Measurements from ENCODE around the gene ARAF.
A peak's percentile ranks its signal among the peaks of the same experiment; 100 is the strongest.
"Not testable (repeated sequence)": the region's sequence is repeated elsewhere in the genome, so short reads cannot be mapped to it uniquely, and the experiment has no call there.

ARAF gene

GRCh38 chrX:47586043-47586787, 25.2 kb downstream of the ARAF start:
- no peak for DNase-seq

DNA sequence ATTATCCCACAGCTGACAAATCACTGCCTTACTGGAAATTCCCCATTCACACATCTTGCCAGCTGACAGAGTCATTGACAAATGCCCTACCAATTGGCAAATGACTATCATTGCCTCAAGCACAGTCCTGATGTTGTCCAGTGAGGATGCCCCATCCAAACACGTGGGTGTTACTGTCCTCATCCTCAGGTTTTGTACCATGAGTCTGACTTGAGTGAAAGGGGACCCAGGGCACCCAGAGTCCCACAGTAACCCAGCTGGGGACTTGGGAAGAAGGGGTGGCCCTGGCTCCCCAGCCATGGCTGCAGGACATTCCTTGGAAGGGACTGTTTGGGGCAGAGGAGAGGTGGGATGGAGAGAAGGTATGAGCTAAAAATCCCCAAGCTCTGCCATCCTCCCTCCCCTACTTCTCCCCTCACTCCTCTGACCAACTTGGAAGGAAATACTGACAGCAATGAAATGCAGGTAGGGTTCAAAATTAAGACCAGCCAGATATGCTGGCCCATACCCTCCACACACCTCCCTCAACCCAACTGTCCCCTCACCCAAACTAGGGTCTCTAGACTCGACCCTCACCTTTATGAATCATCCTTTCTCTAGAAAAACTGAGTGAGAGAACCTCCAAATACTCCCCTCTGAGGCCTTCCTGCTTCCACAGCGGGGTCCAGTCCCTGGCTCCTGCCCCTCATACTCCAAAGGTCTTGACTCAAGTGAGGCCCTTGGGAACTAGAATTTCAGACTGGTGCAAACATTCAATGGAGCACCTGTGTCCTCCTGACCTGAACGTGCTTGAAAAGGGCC, 26.3 kb downstream of the ARAF start:
- no peak for DNase-seq

GRCh38 chrX:47587906-47588735, 27.1 kb downstream of the ARAF start:
- no peak for DNase-seq

GRCh38 chrX:47590984-47591383, 30.0 kb downstream of the ARAF start:
- no peak for DNase-seq

GRCh38 chrX:47593522-47593921, 32.5 kb downstream of the ARAF start:
- no peak for DNase-seq

- DNase-seq = no peak
Observed at GRCh38 chrX:47595716-47596251, 34.8 kb downstream of the ARAF start.

- DNase-seq = no peak
Observed at GRCh38 chrX:47596256-47596655, 35.3 kb downstream of the ARAF start.

DNA sequence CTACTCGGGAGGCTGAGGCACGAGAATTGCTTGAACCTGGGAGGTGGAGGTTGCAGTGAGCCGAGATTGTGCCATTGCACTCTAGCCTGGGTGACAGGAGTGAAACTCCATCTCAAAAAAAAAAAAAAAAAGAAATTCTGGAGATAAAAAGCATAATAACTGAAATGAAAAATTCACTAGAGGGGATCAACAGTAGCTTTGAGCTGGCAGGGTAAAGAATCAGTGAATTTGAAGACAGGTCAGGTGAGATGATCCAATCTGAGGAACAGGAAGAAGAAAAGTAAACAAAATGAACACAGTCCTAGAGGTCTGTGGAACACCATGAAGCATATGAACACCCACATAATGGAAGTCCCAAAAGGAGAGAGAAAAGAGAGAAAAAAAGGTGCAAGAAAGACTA, 36.2 kb downstream of the ARAF start:
- no peak for DNase-seq

- not testable (repeated sequence) for DNase-seq
Observed at GRCh38 chrX:47603125-47603524, 42.1 kb downstream of the ARAF start.

- no peak for DNase-seq
Observed at GRCh38 chrX:47605024-47605423, 44.0 kb downstream of the ARAF start.

GRCh38 chrX:47607091-47607490, 46.1 kb downstream of the ARAF start:
- no peak for DNase-seq

GRCh38 chrX:47608130-47608810, 47.3 kb downstream of the ARAF start:
- DNase-seq = no peak

- DNase-seq = no peak
Observed at GRCh38 chrX:47610511-47610910, 49.5 kb downstream of the ARAF start.

DNA sequence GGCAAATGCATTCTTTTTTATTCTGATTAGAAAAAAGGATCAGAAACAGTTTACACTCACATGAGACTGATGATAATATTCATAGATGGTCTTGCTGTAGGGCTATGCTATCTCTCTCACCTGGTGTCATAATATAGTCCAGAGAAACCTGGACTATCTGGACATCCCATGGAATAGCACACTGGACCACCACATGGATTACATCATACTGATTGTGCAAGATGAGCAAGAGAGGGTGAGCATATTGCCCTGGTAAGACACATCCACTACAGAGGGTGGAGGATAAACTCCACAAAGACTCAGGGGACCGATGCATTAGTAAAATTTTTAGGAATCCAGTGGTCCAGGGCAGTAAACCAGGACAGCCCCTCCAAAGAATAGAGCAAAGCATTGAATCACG, 50.5 kb downstream of the ARAF start:
- DNase-seq = no peak

GRCh38 chrX:47611926-47612325, 50.9 kb downstream of the ARAF start:
- no peak for DNase-seq

DNA sequence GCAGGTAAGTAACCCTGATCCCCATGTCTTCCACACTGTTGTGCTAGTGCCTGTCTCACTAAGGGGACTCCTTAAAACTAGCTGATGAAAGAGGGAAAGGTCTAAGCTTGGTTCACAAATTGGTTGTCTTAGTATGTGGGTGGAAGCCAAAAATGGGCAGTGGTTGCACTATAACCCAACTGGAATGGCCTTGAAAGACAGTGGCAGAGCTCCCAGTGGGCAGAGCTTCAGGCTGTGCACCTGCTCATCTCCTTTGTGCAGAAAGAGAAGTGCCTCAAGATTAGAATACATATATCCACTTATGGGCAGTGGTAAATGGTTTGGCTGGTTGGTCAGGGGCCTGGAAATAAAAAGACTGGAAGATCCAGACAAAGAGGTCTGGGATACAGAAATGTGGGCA, 51.4 kb downstream of the ARAF start:
- DNase-seq = no peak

DNA sequence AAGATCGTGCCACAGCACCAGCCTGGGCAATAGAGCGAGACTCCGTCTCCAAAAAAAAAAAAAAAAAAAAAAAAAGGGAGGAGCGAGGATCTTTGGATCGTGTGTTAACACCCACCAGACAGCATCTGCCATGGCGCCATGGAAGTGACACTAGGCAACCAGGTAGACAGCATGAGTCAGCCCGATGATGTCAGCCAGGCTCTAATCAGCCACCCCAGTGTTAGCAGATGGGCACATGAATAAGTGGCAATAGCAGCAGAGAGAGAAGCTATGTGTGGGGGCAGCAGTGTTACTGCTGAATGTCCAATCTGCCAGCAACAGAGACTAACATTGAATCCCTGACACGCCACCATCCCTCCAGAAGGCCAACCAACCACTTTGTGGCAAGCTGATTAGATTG, 52.1 kb downstream of the ARAF start:
- DNase-seq = no peak

DNA sequence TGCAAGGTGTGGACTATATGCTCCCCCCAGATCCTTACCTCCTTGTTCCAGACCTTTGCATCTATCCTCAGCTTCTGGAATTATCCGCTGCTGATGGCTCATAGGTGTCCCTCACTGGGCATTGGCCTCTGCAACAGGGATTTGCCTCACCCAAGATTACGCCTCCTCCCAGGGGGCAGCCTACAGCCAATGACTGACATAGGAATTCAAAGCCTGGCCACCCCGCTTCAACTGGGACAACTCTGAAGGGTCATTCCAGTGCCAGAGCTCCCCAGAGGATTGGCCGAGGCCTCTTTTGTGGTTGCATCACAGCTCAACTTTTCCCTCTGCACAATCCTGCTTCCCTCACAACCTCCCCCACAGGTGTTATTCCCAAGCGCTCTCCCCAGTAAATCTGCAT, 53.6 kb downstream of the ARAF start:
- DNase-seq = no peak

DNA sequence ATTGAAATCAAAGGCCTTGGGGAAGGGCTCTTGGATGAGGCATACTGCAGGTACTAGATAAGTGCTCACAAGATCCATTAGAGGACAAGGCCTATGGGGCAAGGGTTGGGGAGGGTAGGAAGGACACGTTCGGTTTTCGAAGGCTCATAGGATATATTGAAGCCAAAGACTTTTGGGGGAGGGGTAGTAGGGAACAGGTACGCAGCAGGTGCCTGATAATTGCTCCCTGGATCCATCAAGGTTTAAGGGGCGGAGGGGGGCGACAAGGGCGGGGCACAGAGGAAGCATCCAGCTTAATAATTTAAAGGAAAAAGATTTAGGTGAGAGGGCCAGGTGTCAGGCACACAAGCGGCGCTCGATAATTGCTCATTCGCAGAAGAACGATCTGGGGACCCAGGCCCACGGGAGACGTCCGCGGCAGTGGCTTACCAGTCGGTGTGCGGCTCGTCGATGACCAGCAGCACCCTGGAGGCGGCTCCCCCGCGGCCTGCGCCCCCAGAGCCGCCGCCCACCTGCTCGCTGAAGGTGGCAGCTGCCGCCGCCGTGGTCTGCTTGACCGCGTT, 58.0 kb downstream of the ARAF start:
- DNase-seq = no peak

- DNase-seq = peak; percentile 84 to 87
Observed at GRCh38 chrX:47619486-47620302, 58.7 kb downstream of the ARAF start, which contains the start of gene SYN1. Gene SYN1, minus strand, starts transcription at chrX:47619857. Its CDS starts 129 bp downstream, at chrX:47619728.

DNA sequence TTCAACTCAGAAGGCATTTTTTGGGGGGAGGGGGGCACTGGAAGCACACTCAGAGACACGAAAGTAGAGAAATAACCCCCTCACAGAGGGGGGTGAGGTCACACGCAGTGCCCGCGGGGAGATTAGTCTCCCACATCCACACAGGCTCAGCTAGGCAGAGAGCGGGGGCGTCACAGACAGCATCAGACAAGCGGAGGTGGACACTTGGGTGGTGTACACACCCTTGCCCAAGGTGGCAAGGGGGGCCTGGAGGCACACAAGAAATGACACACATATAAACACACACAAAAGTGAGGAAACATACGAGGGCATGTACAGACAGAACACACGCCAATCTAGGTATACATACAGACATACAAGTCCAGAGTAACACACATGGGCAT, 59.3 kb downstream of the ARAF start:
- no peak for DNase-seq
